Astrocyte of the spinal cord (primary cell): Measurements from ENCODE around the gene ZNF316.

Source experiments
- DNase-seq: peaks from one replicate; pipeline ENCODE4 v3.0.0; 2011; ENCODE audit warnings: low read depth, low spot score
- H3K4me3 ChIP-seq: 2 replicates; pipeline ENCODE4 v1.5.1; 2011; ENCODE audit warnings: low read depth, mild to moderate bottlenecking, low read length, moderate library complexity
- in situ Hi-C: cut with HindIII; loops from 2 replicates; pipeline ENCODE4 v1.10.0; 2017; ENCODE audit warnings: low sequenced_read_pairs
- TF ChIP-seq, protein P1 (sequence below): IDR thresholded peaks from 2 replicates; pipeline ENCODE4 v1.5.1; 2012; ENCODE audit warnings: low read depth, mild to moderate bottlenecking, low read length, inconsistent platforms

ZNF316 gene

DNA sequence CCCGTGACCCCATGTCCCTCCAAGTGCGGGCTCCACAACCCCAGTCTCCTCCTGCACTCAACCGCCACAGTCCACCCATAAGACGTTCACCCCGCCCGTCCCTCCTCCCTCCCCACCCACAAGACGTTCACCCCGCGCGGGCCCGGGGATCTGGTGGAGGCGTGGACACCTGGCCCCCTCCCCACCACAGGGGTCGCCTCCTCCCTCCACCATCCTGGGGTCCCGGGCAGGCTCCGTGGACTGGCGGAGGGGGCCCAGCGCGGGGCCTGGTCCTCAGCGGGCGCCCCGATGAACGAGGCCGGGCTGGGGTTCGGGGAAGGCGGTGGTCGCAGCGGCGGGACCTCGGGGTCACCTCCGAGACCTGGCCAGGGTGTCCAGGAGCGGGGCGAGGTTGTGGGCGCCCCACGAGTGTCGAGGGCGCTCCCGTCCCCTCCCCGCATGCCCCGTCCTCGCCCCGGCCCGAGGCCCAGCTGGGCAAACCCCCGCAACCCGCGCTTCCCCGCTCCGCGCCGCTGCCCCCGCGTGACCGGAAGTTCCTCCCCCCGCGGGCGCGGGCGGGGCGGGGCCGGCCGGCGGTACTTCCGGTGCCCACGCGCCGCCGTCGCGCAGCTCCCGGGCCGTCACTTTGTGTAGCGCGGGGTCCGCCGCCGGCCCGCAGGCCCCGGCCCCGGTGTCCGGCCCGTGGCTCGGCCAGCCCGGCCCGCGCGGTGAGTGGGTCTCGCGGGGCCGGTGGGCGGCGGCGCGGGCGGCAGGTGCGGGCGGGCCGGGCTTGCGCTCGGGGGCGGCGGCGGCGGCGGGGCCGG, at the start of gene ZNF316:
TSS of gene ZNF316 (plus strand) at position 578 of the 803 bp plus-strand sequence. CDS start 5,092 bp downstream, outside the sequence.
- TF ChIP-seq, protein P1, sequence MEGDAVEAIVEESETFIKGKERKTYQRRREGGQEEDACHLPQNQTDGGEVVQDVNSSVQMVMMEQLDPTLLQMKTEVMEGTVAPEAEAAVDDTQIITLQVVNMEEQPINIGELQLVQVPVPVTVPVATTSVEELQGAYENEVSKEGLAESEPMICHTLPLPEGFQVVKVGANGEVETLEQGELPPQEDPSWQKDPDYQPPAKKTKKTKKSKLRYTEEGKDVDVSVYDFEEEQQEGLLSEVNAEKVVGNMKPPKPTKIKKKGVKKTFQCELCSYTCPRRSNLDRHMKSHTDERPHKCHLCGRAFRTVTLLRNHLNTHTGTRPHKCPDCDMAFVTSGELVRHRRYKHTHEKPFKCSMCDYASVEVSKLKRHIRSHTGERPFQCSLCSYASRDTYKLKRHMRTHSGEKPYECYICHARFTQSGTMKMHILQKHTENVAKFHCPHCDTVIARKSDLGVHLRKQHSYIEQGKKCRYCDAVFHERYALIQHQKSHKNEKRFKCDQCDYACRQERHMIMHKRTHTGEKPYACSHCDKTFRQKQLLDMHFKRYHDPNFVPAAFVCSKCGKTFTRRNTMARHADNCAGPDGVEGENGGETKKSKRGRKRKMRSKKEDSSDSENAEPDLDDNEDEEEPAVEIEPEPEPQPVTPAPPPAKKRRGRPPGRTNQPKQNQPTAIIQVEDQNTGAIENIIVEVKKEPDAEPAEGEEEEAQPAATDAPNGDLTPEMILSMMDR = no peak
- DNase-seq = no peak
- in situ Hi-C loops = no loop called here
- peak within 1 kb of the TSS; percentile 59 for H3K4me3 ChIP-seq

DNA sequence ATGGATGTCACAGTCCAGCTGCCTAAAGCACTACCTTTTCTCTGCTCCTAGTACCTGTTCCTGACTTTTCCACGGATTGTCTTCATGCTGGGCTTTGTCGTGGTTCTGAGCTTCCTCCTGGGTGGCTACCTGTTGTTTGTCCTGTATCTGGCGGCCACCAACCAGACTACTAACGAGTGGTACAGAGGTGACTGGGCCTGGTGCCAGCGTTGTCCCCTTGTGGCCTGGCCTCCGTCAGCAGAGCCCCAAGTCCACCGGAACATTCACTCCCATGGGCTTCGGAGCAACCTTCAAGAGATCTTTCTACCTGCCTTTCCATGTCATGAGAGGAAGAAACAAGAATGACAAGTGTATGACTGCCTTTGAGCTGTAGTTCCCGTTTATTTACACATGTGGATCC, 48.6 kb upstream of the ZNF316 start:
- no peak for DNase-seq
- in situ Hi-C loops = no loop called here
- H3K4me3 ChIP-seq = no peak overlapping the region
- TF ChIP-seq, protein P1 = no peak

DNA sequence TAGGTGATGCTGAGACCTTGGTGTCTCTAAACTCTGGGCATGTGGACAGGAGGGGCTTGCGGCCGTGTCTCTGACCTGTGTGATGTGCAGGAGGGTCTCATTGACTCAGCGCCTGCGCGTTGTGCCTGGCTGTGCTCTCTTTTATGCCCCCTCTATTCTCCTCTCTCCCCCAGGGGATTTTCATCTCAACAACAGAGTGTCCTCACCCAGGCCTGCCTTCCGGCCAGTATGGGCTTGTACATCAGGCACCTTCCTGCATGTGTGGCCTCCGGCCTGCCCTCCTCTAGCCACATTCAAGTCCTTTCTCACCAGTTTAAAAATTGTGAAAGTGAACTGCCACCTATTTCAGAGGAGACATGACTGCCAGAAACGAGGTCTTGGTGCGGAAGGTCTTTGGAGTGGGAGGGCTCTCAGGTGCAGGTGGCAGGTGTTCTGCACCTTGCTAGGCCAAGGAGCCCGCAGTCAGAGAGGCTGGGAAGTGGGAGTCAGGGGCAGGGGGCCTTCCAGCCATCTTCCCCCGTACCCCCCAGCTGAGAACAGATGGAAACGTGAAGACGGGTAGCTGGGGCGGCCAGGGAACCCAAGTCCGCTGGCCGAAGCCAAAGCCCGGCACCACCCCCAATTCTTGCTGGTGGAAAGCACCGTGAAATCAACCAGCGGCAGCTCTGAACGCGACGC, 47.8 kb upstream of the ZNF316 start:
- in situ Hi-C loops = no loop called here
- DNase-seq = no peak
- peak overlapping the region; percentile 21 for H3K4me3 ChIP-seq
- TF ChIP-seq, protein P1 = no peak

DNA sequence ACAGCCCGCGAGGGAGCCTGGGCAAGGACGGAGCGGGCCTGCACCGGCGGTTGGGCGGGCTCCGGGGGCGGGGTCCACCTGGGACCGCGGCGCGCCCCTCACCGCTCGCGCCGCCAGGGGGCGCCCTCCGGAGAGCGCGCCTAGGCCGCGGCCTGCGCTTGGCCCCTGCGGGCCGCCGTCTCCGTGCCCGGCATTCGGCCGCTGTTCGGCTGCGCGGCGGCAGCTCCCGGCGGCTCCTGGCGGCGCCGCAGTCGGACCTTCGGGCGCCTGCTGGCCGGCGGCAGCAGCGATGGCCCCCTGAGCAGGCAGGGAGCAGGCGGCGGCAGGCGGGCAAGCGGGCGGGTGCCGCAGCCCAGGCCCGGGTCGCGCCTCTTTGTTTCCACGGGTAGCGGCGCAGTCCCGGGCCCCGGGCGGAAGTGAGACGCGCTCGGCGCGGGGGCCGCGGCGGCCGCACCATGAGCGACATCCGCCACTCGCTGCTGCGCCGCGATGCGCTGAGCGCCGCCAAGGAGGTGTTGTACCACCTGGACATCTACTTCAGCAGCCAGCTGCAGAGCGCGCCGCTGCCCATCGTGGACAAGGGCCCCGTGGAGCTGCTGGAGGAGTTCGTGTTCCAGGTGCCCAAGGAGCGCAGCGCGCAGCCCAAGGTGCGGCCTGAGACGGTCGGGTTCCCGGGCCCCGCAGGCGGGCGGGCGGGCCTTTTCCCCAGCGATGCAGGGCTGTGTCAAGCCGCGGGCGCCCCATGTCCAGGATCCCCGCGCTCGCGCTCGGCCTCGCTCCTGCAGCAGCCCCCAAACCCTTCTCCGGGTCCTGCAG, 47.1 kb upstream of the ZNF316 start, which contains the start of gene INTS15:
TSS of gene INTS15 (plus strand) at position 193 of the 816 bp plus-strand sequence. CDS start at position 456, 263 bp downstream.
- DNase-seq = peak; percentile 69
- TF ChIP-seq, protein P1 = peak; percentile 45
- in situ Hi-C loops = no loop called here
- H3K4me3 ChIP-seq = peak within 1 kb of the TSS; percentile 73

DNA sequence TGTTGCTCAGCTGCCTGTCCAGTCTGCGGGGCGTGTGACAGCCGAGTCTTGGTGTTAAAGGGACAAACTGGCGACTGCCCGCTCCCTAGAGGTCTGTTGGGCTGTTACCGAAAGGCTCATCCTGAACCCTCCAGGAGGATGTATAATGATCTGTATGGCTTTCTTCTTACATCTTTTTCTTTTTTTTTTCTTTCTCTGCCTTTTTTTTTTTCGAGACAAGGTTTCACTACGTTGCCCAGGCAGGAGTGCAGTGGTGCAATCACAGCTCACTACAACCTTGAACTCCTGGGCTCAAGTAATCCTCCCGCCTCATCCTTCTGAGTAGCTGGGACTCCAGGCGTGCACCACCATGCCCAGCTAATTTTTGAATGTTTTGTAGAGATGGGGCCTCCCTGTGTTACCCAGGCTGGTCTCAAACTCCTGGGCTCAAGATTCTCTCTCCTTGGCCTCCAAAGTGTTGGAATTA, 46.4 kb upstream of the ZNF316 start:
- DNase-seq = no peak
- in situ Hi-C loops = no loop called here
- peak overlapping the region; percentile 73 for H3K4me3 ChIP-seq
- TF ChIP-seq, protein P1 = no peak

DNA sequence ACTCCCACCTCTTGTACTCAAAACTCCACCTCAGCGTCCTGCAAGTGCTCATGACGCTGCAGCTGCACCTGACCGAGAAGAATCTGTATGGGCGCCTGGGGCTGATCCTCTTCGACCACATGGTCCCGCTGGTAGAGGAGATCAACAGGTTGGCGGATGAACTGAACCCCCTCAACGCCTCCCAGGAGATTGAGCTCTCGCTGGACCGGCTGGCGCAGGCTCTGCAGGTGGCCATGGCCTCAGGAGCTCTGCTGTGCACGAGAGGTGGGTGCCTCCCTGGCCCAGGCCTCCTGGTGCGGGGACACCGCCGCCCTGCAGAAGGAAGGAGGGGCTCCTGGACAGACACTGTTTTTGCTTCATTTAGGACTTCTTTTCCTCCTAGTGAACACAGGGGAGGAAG, 37.0 kb upstream of the ZNF316 start:
- in situ Hi-C loops = no loop called here
- DNase-seq = no peak
- H3K4me3 ChIP-seq = no peak overlapping the region
- TF ChIP-seq, protein P1 = no peak
